Smooth muscle cell (in vitro differentiated cells): ENCODE results near the gene POFUT1. TPM values are rescaled to one million over a fixed set of nuclear protein-coding genes. Genes with fewer than 3 reads are reported as not detected.

Source experiments
- DNase-seq: peaks from one replicate; lab custom pipeline; 2025; ENCODE audit not compliant: unreplicated experiment; lab: John Stamatoyannopoulos, UW
- H2AFZ ChIP-seq: fragments of 200-600 bp; sonication (generic); 2 replicates; pipeline ENCODE4 v1.6.0; 2016; ENCODE audit warnings: antibody characterized with exemption, low read depth, mild to moderate bottlenecking
- H3F3A ChIP-seq: fragments of 200-600 bp; sonication (generic); 2 replicates; pipeline ENCODE4 v1.6.0; 2017; ENCODE audit warnings: antibody characterized with exemption, low read depth
- H3K27ac ChIP-seq: fragments of 200-600 bp; sonication (generic); 2 replicates; pipeline ENCODE4 v1.5.1; 2016; ENCODE audit warnings: low read depth, mild to moderate bottlenecking
- H3K27me3 ChIP-seq: fragments of 200-600 bp; sonication (generic); 2 replicates; pipeline ENCODE4 v1.6.1; 2016; ENCODE audit warnings: low read depth, mild to moderate bottlenecking
- H3K36me3 ChIP-seq: fragments of 200-600 bp; sonication (generic); 2 replicates; pipeline ENCODE4 v1.5.1; 2016; ENCODE audit warnings: low read depth
- H3K4me1 ChIP-seq: fragments of 200-600 bp; sonication (generic); 2 replicates; pipeline ENCODE4 v1.5.1; 2016; ENCODE audit warnings: low read depth
- H3K4me2 ChIP-seq: fragments of 200-600 bp; sonication (generic); 2 replicates; pipeline ENCODE4 v1.6.0; 2016; ENCODE audit warnings: mild to moderate bottlenecking
- H3K4me3 ChIP-seq: fragments of 200-600 bp; sonication (generic); 2 replicates; pipeline ENCODE4 v1.5.1; 2016; ENCODE audit warnings: mild to moderate bottlenecking
- H3K79me2 ChIP-seq: fragments of 200-600 bp; sonication (generic); 2 replicates; pipeline ENCODE4 v1.6.0; 2016; ENCODE audit warnings: low read depth, mild to moderate bottlenecking
- H3K9ac ChIP-seq: fragments of 200-600 bp; sonication (generic); 2 replicates; pipeline ENCODE4 v1.6.0; 2016; ENCODE audit warnings: low read depth
- H3K9me3 ChIP-seq: fragments of 200-600 bp; sonication (generic); replicated peaks from 2 replicates; pipeline ENCODE4 v1.5.1; 2016; ENCODE audit warnings: low read depth
- H4K20me1 ChIP-seq: fragments of 200-600 bp; sonication (generic); 2 replicates; pipeline ENCODE4 v1.6.0; 2016; ENCODE audit warnings: low read depth
- CTCF ChIP-seq: fragments of 200-600 bp; sonication (generic); IDR thresholded peaks from 2 replicates; pipeline ENCODE4 v1.5.1; 2017; ENCODE audit warnings: borderline replicate concordance, mild to moderate bottlenecking, antibody characterized with exemption; ENCODE audit not compliant: insufficient read depth, poor library complexity, severe bottlenecking
- WGBS: methylation state at CpG from one replicate; pipeline ENCODE4 v1.1.7; 2016; ENCODE audit warnings: low lambda C conversion rate; 5-methylcytosine and 5-hydroxymethylcytosine counted together
- polyA plus RNA-seq: library from polyadenylated mRNA; unstranded; fragments of >200 nt; fragmentation: Nextera tagmentation; extraction: Ambion mirVana; gene quantifications from 2 replicates; pipeline ENCODE4 v1.2.1, GENCODE V29; 2016
- total RNA-seq: library from RNA; depleted of rRNA; stranded (reverse); fragments of >200 nt; gene quantifications from 2 replicates; pipeline ENCODE4 v1.2.3, GENCODE V29; 2014

Gene POFUT1
- total and polyA plus RNA-seq, 2 experiments from 2014 or later, result 44.3 to 45.0 TPM

GRCh38 chr20:32216179-32217142 is 8.8 kb downstream of the POFUT1 start:
- WGBS, result 96% methylated on average over 13 of the region's 13 CpGs

DNA sequence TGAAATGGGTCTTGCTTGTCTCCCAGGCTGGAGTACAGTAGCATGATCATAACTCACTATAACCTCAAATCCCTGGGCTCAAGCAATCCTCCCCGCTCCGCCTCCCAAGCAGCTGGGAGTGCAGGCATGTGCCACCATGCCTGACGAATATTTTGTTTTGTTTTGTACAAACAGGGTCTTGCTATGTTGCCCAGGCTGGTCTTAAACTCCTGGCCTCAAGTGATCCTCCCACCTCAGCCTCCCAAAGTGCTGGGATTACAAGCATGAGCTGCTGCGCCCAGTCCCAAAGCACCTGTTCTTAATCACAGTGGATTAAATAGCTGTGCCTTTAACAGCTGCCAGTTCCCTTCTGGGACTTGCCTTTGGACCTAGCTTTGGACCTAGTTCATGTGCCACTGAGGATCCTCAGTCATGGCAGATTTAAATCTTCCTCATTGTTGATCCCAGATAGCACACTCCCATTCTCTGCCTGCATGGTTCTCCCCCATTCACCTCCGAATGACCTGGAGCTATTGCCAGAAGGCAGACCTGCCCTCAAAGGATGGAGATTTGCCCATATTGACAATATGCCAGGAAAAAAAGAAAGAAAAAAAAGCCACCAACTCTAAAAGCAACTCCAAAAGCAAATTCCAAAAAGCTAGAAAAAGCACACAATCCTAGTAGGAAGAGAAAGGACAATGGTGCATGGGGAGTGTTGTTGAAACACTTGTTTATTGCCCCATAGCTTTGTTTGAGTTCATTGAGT is 10.6 kb downstream of the POFUT1 start:
- Histone ChIP-seq H3K4me3 (no peak overlapping the region), H3K9ac (no peak overlapping the region), H3K4me2 (no peak overlapping the region), H3K79me2 (peaks cover 4% of the 10 kb centered on the region), H3K27ac (no peak overlapping the region), H4K20me1 (peaks cover 10% of the 10 kb centered on the region), H3K4me1 (no peaks in the 10 kb centered on the region), H3K36me3 (peaks cover 25% of the 10 kb centered on the region), H2AFZ (no peak overlapping the region), H3K9me3 (no peaks in the 10 kb centered on the region), H3K27me3 (no peaks in the 10 kb centered on the region), H3F3A (no peaks in the 10 kb centered on the region)
- DNase-seq, result no peak
- no peak for TF ChIP-seq CTCF
- WGBS, result 99% methylated on average over 5 of the region's 5 CpGs

More at GRCh38 chr20:32216179-32217142, 8.8 kb downstream of the POFUT1 start:
- Histone ChIP-seq H3K36me3 (peaks cover 22% of the 10 kb centered on the region), H2AFZ (no peak overlapping the region), H3K9ac (no peak overlapping the region), H3K27ac (no peak overlapping the region), H3K4me2 (no peak overlapping the region), H3K4me3 (no peak overlapping the region), H3F3A (no peaks in the 10 kb centered on the region), H3K79me2 (peaks cover 4% of the 10 kb centered on the region), H3K27me3 (no peaks in the 10 kb centered on the region), H3K4me1 (no peaks in the 10 kb centered on the region), H4K20me1 (peaks cover 10% of the 10 kb centered on the region), H3K9me3 (no peaks in the 10 kb centered on the region)
- DNase-seq, result no peak
- no peak for TF ChIP-seq CTCF

GRCh38 chr20:32224463-32224862 is 16.8 kb downstream of the POFUT1 start:
- Histone ChIP-seq H3K27ac (no peak overlapping the region), H3K36me3 (peaks cover 3% of the 10 kb centered on the region), H3K9me3 (no peaks in the 10 kb centered on the region), H3K4me3 (no peak overlapping the region), H3K27me3 (no peaks in the 10 kb centered on the region), H3F3A (no peaks in the 10 kb centered on the region), H3K4me2 (no peak overlapping the region), H3K79me2 (no peaks in the 10 kb centered on the region), H3K4me1 (no peaks in the 10 kb centered on the region), H4K20me1 (peaks cover 5% of the 10 kb centered on the region), H2AFZ (no peak overlapping the region), H3K9ac (no peak overlapping the region)
- TF ChIP-seq CTCF, result no peak
- 93% methylated on average over 4 of the region's 4 CpGs for WGBS
- DNase-seq, result no peak
